ENCODE measurements around the gene ZNF430. TPM values are rescaled to one million over a fixed set of nuclear protein-coding genes. Genes with fewer than 3 reads are reported as not detected.
A peak's percentile ranks its signal among the peaks of the same experiment; 100 is the strongest.

ZNF430 gene
- total and polyA plus RNA-seq, 9 of the 15 experiments (the other 6 are each of a cell fraction or from before 2014, with no cell fraction given) = 4.7 to 15.4 (median 9.4) TPM

DNA sequence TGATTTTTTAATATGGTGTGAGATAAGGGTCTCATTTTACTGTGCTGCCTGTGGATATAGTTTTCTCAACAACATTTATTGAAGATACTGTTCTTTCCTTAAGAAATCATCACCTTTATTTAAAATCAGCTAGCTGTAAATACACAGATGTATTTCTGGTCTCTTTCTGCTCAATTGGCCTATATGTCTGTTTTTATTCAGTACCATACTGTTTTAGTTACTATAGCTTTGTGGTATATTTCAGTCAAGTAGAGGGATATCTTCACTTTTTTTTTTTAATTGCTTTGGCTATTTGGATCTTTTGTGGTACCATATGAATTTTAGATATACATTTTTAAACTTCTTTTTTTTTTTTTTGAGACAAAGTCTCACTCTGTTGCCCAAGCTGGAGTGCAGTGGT lies 44.9 kb downstream of the ZNF430 start:
- in situ Hi-C loops (cut with MboI) = no loop called here
- POLR2A ChIA-PET = interaction anchor here (1.0 kb wide), 1 partner anchor 20 kb away, joined by 4 read pairs; no protein-coding TSS in a partner anchor
- ATAC-seq (no peak), DNase-seq (ENCODE audit: extremely low read depth in 1 of 4, low spot score in 3 of 4) (no peak), FAIRE-seq (no peak)
- Histone ChIP-seq H2AFZ (ENCODE audit: low read depth, low read length) (no peak overlapping the region), H3K9me1 (ENCODE audit: control insufficient read depth, insufficient read depth, low read length) (no peaks in the 10 kb centered on the region), H3K4me1 (replicated peaks in 1 of 2; ENCODE audit: control insufficient read depth in 2 of 2, insufficient read depth in 2 of 2, low read length in 2 of 2) (no peaks in the 10 kb centered on the region), H3K4me2 (ENCODE audit: insufficient read depth, low read length) (no peak overlapping the region), H3K4me3 (no peak overlapping the region), H4K20me1 (replicated peaks; ENCODE audit: control insufficient read depth, insufficient read depth, low read length) (no peaks in the 10 kb centered on the region), H3K9me3 (replicated peaks; ENCODE audit: control insufficient read depth, insufficient read depth, low read depth, low read length) (no peaks in the 10 kb centered on the region), H3K9ac (ENCODE audit: insufficient read depth in 1 of 2, low read depth in 2 of 2, low read length in 2 of 2) (no peak overlapping the region), H3K27me3 (ENCODE audit: control insufficient read depth in 2 of 2, insufficient read depth in 2 of 2, low read length in 2 of 2) (no peaks in the 10 kb centered on the region), H3K79me2 (ENCODE audit: control insufficient read depth, insufficient read depth, low read length) (no peaks in the 10 kb centered on the region), H3K27ac (ENCODE audit: extremely low read depth, low read depth, low read length) (no peak overlapping the region), H3K36me3 (ENCODE audit: control insufficient read depth, insufficient read depth, low read length) (no peaks in the 10 kb centered on the region; the same call in 2 of the 3 replicates)
- BruUV-seq (replicated peaks) = no TSS peak
- CTCF ChIA-PET (ENCODE audit: low intra/inter-chr PET ratio) = no interaction called here
- intact Hi-C loops (cut with micrococcal nuclease) = no loop called here
- TF ChIP-seq SIN3A (IDR thresholded peaks at IDR 0.05; ENCODE audit: borderline replicate concordance in 2 of 2, control insufficient read depth in 1 of 2, low read depth in 2 of 2, low read length in 2 of 2) = no peak
- TF ChIP-seq ZNF316 (IDR thresholded peaks at IDR 0.05) = no peak
- TF ChIP-seq JUNB (CRISPR knock-in tag; conservative IDR thresholded peaks at IDR 0.05) = no peak
- TF ChIP-seq GTF2B (IDR thresholded peaks at IDR 0.05; ENCODE audit: extremely low read depth, insufficient read length) = no peak
- TF ChIP-seq, protein P1, sequence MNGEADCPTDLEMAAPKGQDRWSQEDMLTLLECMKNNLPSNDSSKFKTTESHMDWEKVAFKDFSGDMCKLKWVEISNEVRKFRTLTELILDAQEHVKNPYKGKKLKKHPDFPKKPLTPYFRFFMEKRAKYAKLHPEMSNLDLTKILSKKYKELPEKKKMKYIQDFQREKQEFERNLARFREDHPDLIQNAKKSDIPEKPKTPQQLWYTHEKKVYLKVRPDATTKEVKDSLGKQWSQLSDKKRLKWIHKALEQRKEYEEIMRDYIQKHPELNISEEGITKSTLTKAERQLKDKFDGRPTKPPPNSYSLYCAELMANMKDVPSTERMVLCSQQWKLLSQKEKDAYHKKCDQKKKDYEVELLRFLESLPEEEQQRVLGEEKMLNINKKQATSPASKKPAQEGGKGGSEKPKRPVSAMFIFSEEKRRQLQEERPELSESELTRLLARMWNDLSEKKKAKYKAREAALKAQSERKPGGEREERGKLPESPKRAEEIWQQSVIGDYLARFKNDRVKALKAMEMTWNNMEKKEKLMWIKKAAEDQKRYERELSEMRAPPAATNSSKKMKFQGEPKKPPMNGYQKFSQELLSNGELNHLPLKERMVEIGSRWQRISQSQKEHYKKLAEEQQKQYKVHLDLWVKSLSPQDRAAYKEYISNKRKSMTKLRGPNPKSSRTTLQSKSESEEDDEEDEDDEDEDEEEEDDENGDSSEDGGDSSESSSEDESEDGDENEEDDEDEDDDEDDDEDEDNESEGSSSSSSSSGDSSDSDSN (IDR thresholded peaks at IDR 0.05; ENCODE audit: borderline replicate concordance in 1 of 2, low read depth in 2 of 2, low read length in 2 of 2) = no peak
- TF ChIP-seq KLF10 (CRISPR knock-in tag; IDR thresholded peaks at IDR 0.05) = no peak
- no peak for TF ChIP-seq CHAMP1 (IDR thresholded peaks at IDR 0.05)
- no peak for TF ChIP-seq ZNF224 (CRISPR knock-in tag; IDR thresholded peaks at IDR 0.05)
- no peak for TF ChIP-seq NCOA6 (IDR thresholded peaks at IDR 0.05)
- TF ChIP-seq RBM34 (IDR thresholded peaks at IDR 0.05; ENCODE audit: borderline replicate concordance, insufficient read depth, low read length) = no peak
- TF ChIP-seq ZNF766 (CRISPR knock-in tag; conservative IDR thresholded peaks at IDR 0.05) = no peak
- TF ChIP-seq ZBTB9 (CRISPR knock-in tag; IDR thresholded peaks at IDR 0.05) = no peak
- no peak for TF ChIP-seq NFIC (IDR thresholded peaks at IDR 0.05)
- TF ChIP-seq ZBTB17 (CRISPR knock-in tag; IDR thresholded peaks at IDR 0.05) = no peak
- no peak for TF ChIP-seq CBFA2T2 (conservative IDR thresholded peaks at IDR 0.05)
- TF ChIP-seq SMARCA5 (IDR thresholded peaks at IDR 0.05) = 0 out of 2 replicates have a peak, but pooled peaks have one; percentile 32

Data from K562 (cell line).